GM23338 (cell line): ENCODE results near the gene RP9. TPM values are rescaled to one million over a fixed set of nuclear protein-coding genes. Genes with fewer than 3 reads are reported as not detected.

Source experiments
- ATAC-seq: fragments of 200-7000 bp; cut with Tn5 transposase; 3 replicates; pipeline ENCODE4 v1.9.1; 2020
- DNase-seq: peaks from one replicate; pipeline ENCODE4 v3.0.0-alpha.2; 2015; ENCODE audit warnings: low spot score
- H2AFZ ChIP-seq: fragments of 200-600 bp; sonication (generic); 2 replicates; pipeline ENCODE4 v1.8.0; 2016; ENCODE audit warnings: antibody characterized with exemption, mild to moderate bottlenecking, moderate library complexity
- H3F3A ChIP-seq: fragments of 200-600 bp; sonication (generic); replicated peaks from 2 replicates; pipeline ENCODE4 v1.8.0; 2017; ENCODE audit warnings: antibody characterized with exemption, mixed run types, low read depth
- H3K27ac ChIP-seq: fragments of 200-600 bp; sonication (generic); 2 replicates; pipeline ENCODE4 v1.6.1; 2016; ENCODE audit warnings: low read depth
- H3K27me3 ChIP-seq: fragments of 200-600 bp; sonication (generic); 2 replicates; pipeline ENCODE4 v1.8.0; 2016; ENCODE audit warnings: mild to moderate bottlenecking, mixed run types, moderate library complexity; ENCODE audit not compliant: insufficient read depth
- H3K36me3 ChIP-seq: fragments of 200-600 bp; sonication (generic); 2 replicates; pipeline ENCODE4 v1.8.0; 2016; ENCODE audit warnings: mild to moderate bottlenecking; ENCODE audit not compliant: insufficient read depth
- H3K4me1 ChIP-seq: fragments of 200-600 bp; sonication (generic); 2 replicates; pipeline ENCODE4 v1.8.0; 2016; ENCODE audit warnings: mild to moderate bottlenecking, moderate library complexity; ENCODE audit not compliant: insufficient read depth
- H3K4me2 ChIP-seq: fragments of 200-600 bp; sonication (generic); 2 replicates; pipeline ENCODE4 v1.7.1; 2017; ENCODE audit warnings: mixed run types
- H3K4me3 ChIP-seq: fragments of 200-600 bp; sonication (generic); 2 replicates; pipeline ENCODE4 v1.6.1; 2016; ENCODE audit warnings: mixed run types
- H3K79me2 ChIP-seq: fragments of 200-600 bp; sonication (generic); replicated peaks from 2 replicates; pipeline ENCODE4 v1.8.0; 2017; ENCODE audit warnings: mild to moderate bottlenecking; ENCODE audit not compliant: insufficient read depth
- H3K9me2 ChIP-seq: fragments of 200-600 bp; sonication (generic); 2 replicates; pipeline ENCODE4 v1.8.0; 2017; ENCODE audit not compliant: insufficient read depth
- H4K20me1 ChIP-seq: fragments of 200-600 bp; sonication (generic); replicated peaks from 2 replicates; pipeline ENCODE4 v1.8.0; 2017; ENCODE audit warnings: mild to moderate bottlenecking; ENCODE audit not compliant: insufficient read depth
- H3K27ac Mint-ChIP-seq: 2 replicates; pipeline ENCODE4 v1.8.0; 2020; ENCODE audit warnings: inconsistent platforms, mild to moderate bottlenecking, moderate library complexity, mixed read lengths
- H3K27me3 Mint-ChIP-seq: 3 replicates; pipeline ENCODE4 v1.8.0; 2022; ENCODE audit warnings: low read depth, mild to moderate bottlenecking, moderate library complexity, mixed read lengths, inconsistent platforms; ENCODE audit not compliant: insufficient read depth, poor library complexity
- H3K36me3 Mint-ChIP-seq: 3 replicates; pipeline ENCODE4 v1.8.0; 2021; ENCODE audit warnings: low read depth, mild to moderate bottlenecking, inconsistent platforms, moderate library complexity, mixed read lengths
- H3K4me1 Mint-ChIP-seq: 3 replicates; pipeline ENCODE4 v1.8.0; 2020; ENCODE audit warnings: mild to moderate bottlenecking, inconsistent platforms, mixed read lengths
- H3K4me3 Mint-ChIP-seq: 3 replicates; pipeline ENCODE4 v1.8.0; 2021; ENCODE audit warnings: moderate library complexity, mild to moderate bottlenecking, inconsistent platforms, mixed read lengths
- H3K9me3 Mint-ChIP-seq: 3 replicates; pipeline ENCODE4 v1.8.0; 2020; ENCODE audit warnings: moderate library complexity, mild to moderate bottlenecking, inconsistent platforms, mixed read lengths
- CREB1 ChIP-seq: fragments of 250-450 bp; sonication (Bioruptor Pico); IDR thresholded peaks from 2 replicates; pipeline ENCODE4 v1.5.0; 2020; ENCODE audit warnings: low read depth, mild to moderate bottlenecking, moderate library complexity
- STAT1 ChIP-seq: IDR thresholded peaks from one replicate; pipeline ENCODE4 v1.6.1; 2016; ENCODE audit warnings: antibody characterized with exemption; ENCODE audit not compliant: unreplicated experiment
- ZNF331 ChIP-seq: fragments of 250-450 bp; sonication (Bioruptor Pico); IDR thresholded peaks from 2 replicates; pipeline ENCODE4 v1.5.0; 2020; ENCODE audit warnings: low read depth, mild to moderate bottlenecking, moderate library complexity
- polyA plus RNA-seq: library from polyadenylated mRNA; unstranded; fragments of >200 nt; fragmentation: Nextera tagmentation; extraction: Ambion mirVana; gene quantifications from 2 replicates; pipeline ENCODE4 v1.2.1, GENCODE V29; 2016
- total RNA-seq: library from RNA; depleted of rRNA; stranded (reverse); fragments of >200 nt; shearing (Covaris generic); gene quantifications from 2 replicates; pipeline ENCODE4 v1.2.3, GENCODE V29; 2014
- TF ChIP-seq, protein P1 (sequence below): fragments of 250-450 bp; sonication (Bioruptor Pico); IDR thresholded peaks from 2 replicates; pipeline ENCODE4 v1.5.0; 2020; ENCODE audit warnings: mild to moderate bottlenecking, moderate library complexity
- TF ChIP-seq, protein P2 (sequence below): IDR thresholded peaks from one replicate; pipeline ENCODE4 v1.6.1; 2018; ENCODE audit warnings: antibody characterized with exemption; ENCODE audit not compliant: unreplicated experiment

Gene RP9
- total and polyA plus RNA-seq, 2 experiments from 2014 or later = 8.7 to 43.2 TPM

DNA sequence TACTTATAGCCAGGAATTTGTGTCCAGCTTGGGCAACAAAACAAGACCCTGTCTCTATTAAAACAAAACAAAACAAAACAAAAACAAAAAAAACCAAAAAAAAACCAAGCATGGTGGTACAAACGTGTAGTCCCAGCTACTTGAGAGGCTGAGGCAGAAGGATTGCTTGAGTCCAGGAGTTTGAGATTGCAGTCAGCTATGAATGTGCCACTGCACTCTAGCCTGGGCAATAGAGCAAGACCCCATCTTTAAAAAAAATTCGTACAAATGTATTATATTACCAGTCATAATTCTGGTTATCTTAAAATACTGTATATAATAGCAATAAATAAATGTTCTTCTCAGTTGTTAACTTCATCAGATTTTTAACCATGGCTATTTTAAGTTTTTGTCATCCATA, 17.9 kb upstream of the RP9 start:
- peaks cover 2% of the 10 kb centered on the region for H3K27me3 Mint-ChIP-seq
- TF ChIP-seq STAT1 (no peak), ZNF331 (CRISPR knock-in tag) (no peak), CREB1 (no peak)
- TF ChIP-seq, protein P1, sequence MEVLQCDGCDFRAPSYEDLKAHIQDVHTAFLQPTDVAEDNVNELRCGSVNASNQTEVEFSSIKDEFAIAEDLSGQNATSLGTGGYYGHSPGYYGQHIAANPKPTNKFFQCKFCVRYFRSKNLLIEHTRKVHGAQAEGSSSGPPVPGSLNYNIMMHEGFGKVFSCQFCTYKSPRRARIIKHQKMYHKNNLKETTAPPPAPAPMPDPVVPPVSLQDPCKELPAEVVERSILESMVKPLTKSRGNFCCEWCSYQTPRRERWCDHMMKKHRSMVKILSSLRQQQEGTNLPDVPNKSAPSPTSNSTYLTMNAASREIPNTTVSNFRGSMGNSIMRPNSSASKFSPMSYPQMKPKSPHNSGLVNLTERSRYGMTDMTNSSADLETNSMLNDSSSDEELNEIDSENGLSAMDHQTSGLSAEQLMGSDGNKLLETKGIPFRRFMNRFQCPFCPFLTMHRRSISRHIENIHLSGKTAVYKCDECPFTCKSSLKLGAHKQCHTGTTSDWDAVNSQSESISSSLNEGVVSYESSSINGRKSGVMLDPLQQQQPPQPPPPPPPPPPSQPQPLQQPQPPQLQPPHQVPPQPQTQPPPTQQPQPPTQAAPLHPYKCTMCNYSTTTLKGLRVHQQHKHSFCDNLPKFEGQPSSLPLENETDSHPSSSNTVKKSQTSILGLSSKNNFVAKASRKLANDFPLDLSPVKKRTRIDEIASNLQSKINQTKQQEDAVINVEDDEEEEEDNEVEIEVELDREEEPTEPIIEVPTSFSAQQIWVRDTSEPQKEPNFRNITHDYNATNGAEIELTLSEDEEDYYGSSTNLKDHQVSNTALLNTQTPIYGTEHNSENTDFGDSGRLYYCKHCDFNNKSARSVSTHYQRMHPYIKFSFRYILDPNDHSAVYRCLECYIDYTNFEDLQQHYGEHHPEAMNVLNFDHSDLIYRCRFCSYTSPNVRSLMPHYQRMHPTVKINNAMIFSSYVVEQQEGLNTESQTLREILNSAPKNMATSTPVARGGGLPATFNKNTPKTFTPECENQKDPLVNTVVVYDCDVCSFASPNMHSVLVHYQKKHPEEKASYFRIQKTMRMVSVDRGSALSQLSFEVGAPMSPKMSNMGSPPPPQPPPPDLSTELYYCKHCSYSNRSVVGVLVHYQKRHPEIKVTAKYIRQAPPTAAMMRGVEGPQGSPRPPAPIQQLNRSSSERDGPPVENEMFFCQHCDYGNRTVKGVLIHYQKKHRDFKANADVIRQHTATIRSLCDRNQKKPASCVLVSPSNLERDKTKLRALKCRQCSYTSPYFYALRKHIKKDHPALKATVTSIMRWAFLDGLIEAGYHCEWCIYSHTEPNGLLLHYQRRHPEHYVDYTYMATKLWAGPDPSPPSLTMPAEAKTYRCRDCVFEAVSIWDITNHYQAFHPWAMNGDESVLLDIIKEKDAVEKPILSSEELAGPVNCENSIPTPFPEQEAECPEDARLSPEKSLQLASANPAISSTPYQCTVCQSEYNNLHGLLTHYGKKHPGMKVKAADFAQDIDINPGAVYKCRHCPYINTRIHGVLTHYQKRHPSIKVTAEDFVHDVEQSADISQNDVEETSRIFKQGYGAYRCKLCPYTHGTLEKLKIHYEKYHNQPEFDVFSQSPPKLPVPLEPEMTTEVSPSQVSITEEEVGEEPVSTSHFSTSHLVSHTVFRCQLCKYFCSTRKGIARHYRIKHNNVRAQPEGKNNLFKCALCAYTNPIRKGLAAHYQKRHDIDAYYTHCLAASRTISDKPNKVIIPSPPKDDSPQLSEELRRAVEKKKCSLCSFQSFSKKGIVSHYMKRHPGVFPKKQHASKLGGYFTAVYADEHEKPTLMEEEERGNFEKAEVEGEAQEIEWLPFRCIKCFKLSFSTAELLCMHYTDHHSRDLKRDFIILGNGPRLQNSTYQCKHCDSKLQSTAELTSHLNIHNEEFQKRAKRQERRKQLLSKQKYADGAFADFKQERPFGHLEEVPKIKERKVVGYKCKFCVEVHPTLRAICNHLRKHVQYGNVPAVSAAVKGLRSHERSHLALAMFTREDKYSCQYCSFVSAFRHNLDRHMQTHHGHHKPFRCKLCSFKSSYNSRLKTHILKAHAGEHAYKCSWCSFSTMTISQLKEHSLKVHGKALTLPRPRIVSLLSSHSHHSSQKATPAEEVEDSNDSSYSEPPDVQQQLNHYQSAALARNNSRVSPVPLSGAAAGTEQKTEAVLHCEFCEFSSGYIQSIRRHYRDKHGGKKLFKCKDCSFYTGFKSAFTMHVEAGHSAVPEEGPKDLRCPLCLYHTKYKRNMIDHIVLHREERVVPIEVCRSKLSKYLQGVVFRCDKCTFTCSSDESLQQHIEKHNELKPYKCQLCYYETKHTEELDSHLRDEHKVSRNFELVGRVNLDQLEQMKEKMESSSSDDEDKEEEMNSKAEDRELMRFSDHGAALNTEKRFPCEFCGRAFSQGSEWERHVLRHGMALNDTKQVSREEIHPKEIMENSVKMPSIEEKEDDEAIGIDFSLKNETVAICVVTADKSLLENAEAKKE (CRISPR knock-in tag) = no peak
- TF ChIP-seq, protein P2, sequence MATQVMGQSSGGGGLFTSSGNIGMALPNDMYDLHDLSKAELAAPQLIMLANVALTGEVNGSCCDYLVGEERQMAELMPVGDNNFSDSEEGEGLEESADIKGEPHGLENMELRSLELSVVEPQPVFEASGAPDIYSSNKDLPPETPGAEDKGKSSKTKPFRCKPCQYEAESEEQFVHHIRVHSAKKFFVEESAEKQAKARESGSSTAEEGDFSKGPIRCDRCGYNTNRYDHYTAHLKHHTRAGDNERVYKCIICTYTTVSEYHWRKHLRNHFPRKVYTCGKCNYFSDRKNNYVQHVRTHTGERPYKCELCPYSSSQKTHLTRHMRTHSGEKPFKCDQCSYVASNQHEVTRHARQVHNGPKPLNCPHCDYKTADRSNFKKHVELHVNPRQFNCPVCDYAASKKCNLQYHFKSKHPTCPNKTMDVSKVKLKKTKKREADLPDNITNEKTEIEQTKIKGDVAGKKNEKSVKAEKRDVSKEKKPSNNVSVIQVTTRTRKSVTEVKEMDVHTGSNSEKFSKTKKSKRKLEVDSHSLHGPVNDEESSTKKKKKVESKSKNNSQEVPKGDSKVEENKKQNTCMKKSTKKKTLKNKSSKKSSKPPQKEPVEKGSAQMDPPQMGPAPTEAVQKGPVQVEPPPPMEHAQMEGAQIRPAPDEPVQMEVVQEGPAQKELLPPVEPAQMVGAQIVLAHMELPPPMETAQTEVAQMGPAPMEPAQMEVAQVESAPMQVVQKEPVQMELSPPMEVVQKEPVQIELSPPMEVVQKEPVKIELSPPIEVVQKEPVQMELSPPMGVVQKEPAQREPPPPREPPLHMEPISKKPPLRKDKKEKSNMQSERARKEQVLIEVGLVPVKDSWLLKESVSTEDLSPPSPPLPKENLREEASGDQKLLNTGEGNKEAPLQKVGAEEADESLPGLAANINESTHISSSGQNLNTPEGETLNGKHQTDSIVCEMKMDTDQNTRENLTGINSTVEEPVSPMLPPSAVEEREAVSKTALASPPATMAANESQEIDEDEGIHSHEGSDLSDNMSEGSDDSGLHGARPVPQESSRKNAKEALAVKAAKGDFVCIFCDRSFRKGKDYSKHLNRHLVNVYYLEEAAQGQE = no peak
- DNase-seq (no peak), ATAC-seq (no peak)
- Histone ChIP-seq H3K27me3 (no peaks in the 10 kb centered on the region), H3K9me2 (no peaks in the 10 kb centered on the region), H3K79me2 (no peaks in the 10 kb centered on the region), H3K27ac (no peak overlapping the region), H3K36me3 (no peaks in the 10 kb centered on the region), H4K20me1 (no peaks in the 10 kb centered on the region), H3K4me1 (peaks cover 6% of the 10 kb centered on the region; the same call in 1 of the 2 replicates), H3K4me3 (no peak overlapping the region), H3K4me2 (no peak overlapping the region), H2AFZ (no peak overlapping the region), H3F3A (no peaks in the 10 kb centered on the region)
- peaks cover 8% of the 10 kb centered on the region for H3K4me1 Mint-ChIP-seq
- H3K9me3 Mint-ChIP-seq = no peaks in the 10 kb centered on the region
- no peaks in the 10 kb centered on the region for H3K36me3 Mint-ChIP-seq
- H3K27ac Mint-ChIP-seq = no peak overlapping the region
- H3K4me3 Mint-ChIP-seq = no peak overlapping the region
